Measurements from ENCODE around the gene USP7. TPM values are rescaled to one million over a fixed set of nuclear protein-coding genes. Genes with fewer than 3 reads are reported as not detected.
A peak's percentile ranks its signal among the peaks of the same experiment; 100 is the strongest.
"Not testable (repeated sequence)": the region's sequence is repeated elsewhere in the genome, so short reads cannot be mapped to it uniquely, and the experiment has no call there.

USP7 gene
- polyA plus RNA-seq, 3 donors: 2.4 to 31.7 (median 4.1) TPM

GRCh38 chr16:8968054-8968453 is 4.3 kb upstream of the USP7 start:
- not testable (repeated sequence) for H2AFZ ChIP-seq (ENCODE audit: insufficient read depth, low read depth, low read length, poor library complexity, severe bottlenecking); H3K36me3 ChIP-seq (replicated peaks in 1 of 2; ENCODE audit: control insufficient read depth in 1 of 2, insufficient read depth in 2 of 2, low read length in 2 of 2); H3K27ac Mint-ChIP-seq; H3K4me3 ChIP-seq (replicated peaks in 1 of 3; ENCODE audit: low read depth in 2 of 3, low read length in 3 of 3); H3K9me3 ChIP-seq (replicated peaks in 1 of 2; ENCODE audit: control insufficient read depth in 1 of 2, insufficient read depth in 1 of 2, low read length in 2 of 2); H4K20me1 ChIP-seq (ENCODE audit: insufficient read depth, low read length); H3K36me3 Mint-ChIP-seq; H3K27ac ChIP-seq (ENCODE audit: low read depth in 1 of 2, low read length in 2 of 2); H3K9me3 Mint-ChIP-seq; H3K9ac ChIP-seq (ENCODE audit: insufficient read depth, low read length, poor library complexity, severe bottlenecking); DNase-seq; H3K27me3 ChIP-seq (ENCODE audit: control insufficient read depth in 2 of 2, insufficient read depth in 2 of 2, low read length in 2 of 2); H3K4me3 Mint-ChIP-seq; H3K4me2 ChIP-seq (replicated peaks; ENCODE audit: extremely low read depth, low read length, poor library complexity, severe bottlenecking)
- Mint-ChIP-seq H3K4me1 (peaks cover 28% of the 10 kb centered on the region), H3K27me3 (ENCODE audit: low read depth in 3 of 3) (peaks cover 0 to 12% (median 2%) of the 10 kb centered on the region in 3 donors)
- intact Hi-C loops (cut with micrococcal nuclease): loop anchor here (10.0 kb wide), 3 partner anchors 127 to 167 kb away; partner anchors contain the start of gene HAPSTR1 (in 1 of the 2)
- 97% methylated on average over 9 of the region's 9 CpGs for WGBS (ENCODE audit: insufficient coverage)
- H3K79me2 ChIP-seq (ENCODE audit: insufficient read depth, low read length): peaks cover 16% of the 10 kb centered on the region
- peaks cover 30 to 36% of the 10 kb centered on the region in 2 donors for H3K4me1 ChIP-seq (ENCODE audit: control insufficient read depth in 1 of 2, insufficient read depth in 2 of 2, low read length in 2 of 2)

- DNase-seq: peak; percentile 71 to 81 (median 80)
- Histone ChIP-seq H3K27ac (ENCODE audit: low read depth in 1 of 2, low read length in 2 of 2) (peak overlapping the region; percentile 30 to 79), H3K27me3 (ENCODE audit: control insufficient read depth in 2 of 2, insufficient read depth in 2 of 2, low read length in 2 of 2) (no peaks in the 10 kb centered on the region), H3K9ac (ENCODE audit: insufficient read depth, low read length, poor library complexity, severe bottlenecking) (no peak overlapping the region), H3K36me3 (replicated peaks in 1 of 2; ENCODE audit: control insufficient read depth in 1 of 2, insufficient read depth in 2 of 2, low read length in 2 of 2) (no peaks in the 10 kb centered on the region), H4K20me1 (ENCODE audit: insufficient read depth, low read length) (peaks cover 5% of the 10 kb centered on the region), H3K4me3 (replicated peaks in 1 of 3; ENCODE audit: low read depth in 2 of 3, low read length in 3 of 3) (peak overlapping the region in 1 of 3 experiments; percentile 24), H3K9me3 (replicated peaks in 1 of 2; ENCODE audit: control insufficient read depth in 1 of 2, insufficient read depth in 1 of 2, low read length in 2 of 2) (no peaks in the 10 kb centered on the region), H3K4me1 (ENCODE audit: control insufficient read depth in 1 of 2, insufficient read depth in 2 of 2, low read length in 2 of 2) (peaks cover 32 to 40% of the 10 kb centered on the region in 2 donors), H3K79me2 (ENCODE audit: insufficient read depth, low read length) (peaks cover 23% of the 10 kb centered on the region), H2AFZ (ENCODE audit: insufficient read depth, low read depth, low read length, poor library complexity, severe bottlenecking) (peak overlapping the region; percentile 49), H3K4me2 (replicated peaks; ENCODE audit: extremely low read depth, low read length, poor library complexity, severe bottlenecking) (peak overlapping the region; percentile 44)
- Mint-ChIP-seq H3K27ac (peak overlapping the region; percentile 82 to 95 (median 91)), H3K9me3 (peaks cover 0 to 2% (median 0%) of the 10 kb centered on the region in 7 donors), H3K36me3 (peaks cover 1 to 2% of the 10 kb centered on the region in 2 donors), H3K4me3 (peak overlapping the region; percentile 41 to 68), H3K27me3 (ENCODE audit: low read depth in 3 of 3) (peaks cover 0 to 10% (median 0%) of the 10 kb centered on the region in 3 donors), H3K4me1 (peaks cover 30% of the 10 kb centered on the region)
- intact Hi-C loops (cut with micrococcal nuclease): loop anchor here (10.0 kb wide), 3 partner anchors 128 to 168 kb away; partner anchors contain the start of gene HAPSTR1 (in 1 of the 2)
- TF ChIP-seq CTCF (IDR thresholded peaks at IDR 0.05): no peak
- WGBS (ENCODE audit: insufficient coverage): 0% methylated on average over 2 of the region's 8 CpGs
Measured at GRCh38 chr16:8967132-8967821, 3.6 kb upstream of the USP7 start.
